Right lobe of liver (tissue), 6 donors: ENCODE measurements around the gene CPSF3. TPM values are rescaled to one million over a fixed set of nuclear protein-coding genes. Genes with fewer than 3 reads are reported as not detected.

Experiments used
- ATAC-seq, 4 donors: fragments of 200-7000 bp; cut with Tn5 transposase; one replicate each; pipeline ENCODE4 v1.9.1; 2020; ENCODE audit warnings: mild to moderate bottlenecking in 4 of 4, moderate library complexity in 4 of 4
- DNase-seq, 3 donors: peaks; one replicate each; pipeline ENCODE4 v3.0.0-alpha.2; 2020
- H3K27ac ChIP-seq, 3 donors: fragments of 200-600 bp; one replicate each; pipeline ENCODE4 v1.8.0; 2022
- H3K27me3 ChIP-seq, 2 donors: fragments of 200-600 bp; one replicate each; pipeline ENCODE4 v1.8.0; 2022
- H3K36me3 ChIP-seq, 4 donors: fragments of 200-600 bp; sonication (generic) in 1 of 4; one replicate each; pipeline versions ENCODE4 v1.5.1 to v1.8.0; 2017 to 2022; ENCODE audit warnings: control low read depth in 1 of 4
- H3K4me1 ChIP-seq, 4 donors: fragments of 200-600 bp; sonication (generic) in 1 of 4; one replicate each; pipeline versions ENCODE4 v1.5.1 to v1.8.0; 2017 to 2022; ENCODE audit warnings: control low read depth in 1 of 4
- H3K4me3 ChIP-seq, 3 donors: fragments of 200-600 bp; one replicate each; pipeline ENCODE4 v1.8.0; 2022
- H3K9me3 ChIP-seq, 4 donors: fragments of 200-600 bp; sonication (generic) in 1 of 4; one replicate each; pipeline versions ENCODE4 v1.5.1 to v1.8.0; 2017 to 2022; ENCODE audit warnings: control low read depth in 1 of 4
- CTCF ChIP-seq, 4 donors: fragments of 200-600 bp in 3 of 4; fragments of 450-650 bp in 1 of 4; IDR thresholded peaks; one replicate each; pipeline versions ENCODE4 v1.5.1 to v1.8.0; 2016 to 2022; ENCODE audit warnings: antibody characterized with exemption in 4 of 4, mild to moderate bottlenecking in 2 of 4
- POLR2A ChIP-seq: fragments of 450-650 bp; IDR thresholded peaks from one replicate; pipeline ENCODE4 v1.6.1; 2017; ENCODE audit warnings: antibody characterized with exemption, mild to moderate bottlenecking
- WGBS: methylation state at CpG from one replicate; pipeline ENCODE4 v1.1.6; 2018; ENCODE audit warnings: low coverage, low lambda C conversion rate; ENCODE audit not compliant: insufficient coverage; ENCODE audit errors: missing lambda C conversion rate; 5-methylcytosine and 5-hydroxymethylcytosine counted together
- intact Hi-C, 2 donors: fragments of 100-400 bp; cut with DNase I; formaldehyde crosslinking; loops; one replicate each; pipeline versions ENCODE4 v1.11.2 to v1.14.1; 2022
- total RNA-seq, 6 experiments: library from RNA; depleted of rRNA in 2 of 6; stranded (reverse); fragments of >200 nt in 2 of 6; fragmentation: NEBNext Ultra II Directional in 3 of 6; extraction: Animal tissue kit (Norgen Biotek cat#: 25700) in 3 of 6; gene quantifications; one replicate each; pipeline versions ENCODE4 v1.1.0 to v1.2.4, GENCODE V29; 2016 to 2023
- donor health status: DM: no; HTN: yes; CAD: no.
- donor health status: DM: no; HTN: no; CAD: no.
- donor health status: DM: no; HTN: no; CAD: no.
- donor health status: DM: no; HTN: yes; CAD: no.
- donor health status: DM: no; HTN: yes; CAD: no.

Gene CPSF3
- total RNA-seq, 6 experiments from 2014 or later = 10.6 to 21.2 (median 11.7) TPM

GRCh38 chr2:9473308-9473984, 50.0 kb downstream of the CPSF3 start:
- ATAC-seq (peak; percentile 28 to 52 (median 46)), DNase-seq (peak in 2 of 3 donors; percentile 28 to 49)
- H3K9me3 ChIP-seq = no peaks in the 10 kb centered on the region
- H3K4me3 ChIP-seq = peak overlapping the region; percentile 57 to 83 (median 78)
- peaks cover 0 to 2% (median under 1%) of the 10 kb centered on the region in 4 donors for H3K36me3 ChIP-seq
- WGBS = 38% methylated on average over 4 of the region's 24 CpGs
- no peaks in the 10 kb centered on the region for H3K27me3 ChIP-seq
- H3K4me1 ChIP-seq = peaks cover 0 to 11% (median 6%) of the 10 kb centered on the region in 4 donors
- H3K27ac ChIP-seq = peak overlapping the region in 1 of 3 donors; percentile 82
- intact Hi-C loops = no loop called here
- TF ChIP-seq POLR2A = no peak
- TF ChIP-seq CTCF (IDR thresholded peaks at IDR 0.05) = peak; percentile 14 to 36 (median 28)

- Histone ChIP-seq H3K4me3 (peak overlapping the region; percentile 57 to 83 (median 78)), H3K27ac (peak overlapping the region; percentile 58 to 82 (median 81)), H3K36me3 (peaks cover 0 to 7% (median 3%) of the 10 kb centered on the region in 4 donors), H3K27me3 (no peaks in the 10 kb centered on the region), H3K4me1 (peaks cover 0 to 11% (median 6%) of the 10 kb centered on the region in 4 donors), H3K9me3 (no peaks in the 10 kb centered on the region)
- no CpG with 5 or more reads among the region's 39 CpGs for WGBS
- DNase-seq = peak; percentile 51 to 66 (median 59)
- TF ChIP-seq CTCF (IDR thresholded peaks at IDR 0.05) (no peak), POLR2A (no peak)
- intact Hi-C loops = no loop called here
- ATAC-seq = peak; percentile 33 to 56 (median 42)
These were observed 50.5 kb downstream of the CPSF3 start for GRCh38 chr2:9473985-9474360.

- TF ChIP-seq CTCF (IDR thresholded peaks at IDR 0.05) (no peak), POLR2A (peak; percentile 65)
- H3K27ac ChIP-seq = peak within 1 kb of the TSS; percentile 58 to 82 (median 81)
- no peaks in the 10 kb centered on the region for H3K27me3 ChIP-seq
- peaks cover 0 to 11% (median 3%) of the 10 kb centered on the region in 4 donors for H3K36me3 ChIP-seq
- DNase-seq (peak; percentile 75 to 78 (median 78)), ATAC-seq (peak; percentile 83 to 90 (median 86))
- peaks cover 0 to 11% (median 6%) of the 10 kb centered on the region in 4 donors for H3K4me1 ChIP-seq
- H3K9me3 ChIP-seq = no peaks in the 10 kb centered on the region
- WGBS = no CpG with 5 or more reads among the region's 91 CpGs
- H3K4me3 ChIP-seq = peak within 1 kb of the TSS; percentile 57 to 83 (median 78)
- intact Hi-C loops = no loop called here
These were observed 51.1 kb downstream of the CPSF3 start, which contains the start of gene IAH1 for GRCh38 chr2:9474361-9475057. Gene IAH1, plus strand, starts transcription at chr2:9474551. Its CDS starts 16 bp downstream, at chr2:9474567.

GRCh38 chr2:9477914-9478313, 54.5 kb downstream of the CPSF3 start:
- intact Hi-C loops = no loop called here
- Histone ChIP-seq H3K4me1 (peaks cover 0 to 11% (median 6%) of the 10 kb centered on the region in 4 donors), H3K36me3 (peaks cover 3 to 40% (median 18%) of the 10 kb centered on the region in 4 donors), H3K27me3 (no peaks in the 10 kb centered on the region), H3K4me3 (no peak overlapping the region), H3K9me3 (no peaks in the 10 kb centered on the region), H3K27ac (no peak overlapping the region)
- TF ChIP-seq CTCF (IDR thresholded peaks at IDR 0.05) = no peak
- no peak for TF ChIP-seq POLR2A
- no peak for ATAC-seq
- no peak for DNase-seq
- 91% methylated on average over 7 of the region's 7 CpGs for whole genome bisulfite sequencing
